ENCODE results near the gene CASKIN1. TPM values are rescaled to one million over a fixed set of nuclear protein-coding genes. Genes with fewer than 3 reads are reported as not detected.

Gene CASKIN1
- polyA plus RNA-seq, 1 donor (not counting 4 experiments of a cell fraction or from before 2014, with no cell fraction given), result 0.04 TPM

- Histone ChIP-seq H4K20me1 (ENCODE audit: control insufficient read depth, extremely low read depth, insufficient read depth, low read length) (peaks cover 14% of the 10 kb centered on the region), H3K79me2 (ENCODE audit: control insufficient read depth, insufficient read depth, low read length) (no peaks in the 10 kb centered on the region), H3K4me2 (ENCODE audit: control insufficient read depth, extremely low read depth, insufficient read depth, low read depth, low read length) (no peak overlapping the region), H3K4me3 (ENCODE audit: control insufficient read depth in 2 of 3, extremely low read depth in 1 of 3, insufficient read depth in 2 of 3, low read depth in 1 of 3, low read length in 3 of 3) (no peak overlapping the region), H3K9ac (ENCODE audit: control insufficient read depth, extremely low read depth, insufficient read depth, low read length) (no peak overlapping the region), H3K27me3 (ENCODE audit: control insufficient read depth, extremely low read depth, insufficient read depth, low read length) (no peaks in the 10 kb centered on the region), H3K9me3 (ENCODE audit: control insufficient read depth, low read depth, low read length) (no peaks in the 10 kb centered on the region), H3K36me3 (ENCODE audit: control insufficient read depth in 2 of 2, extremely low read depth in 1 of 2, insufficient read depth in 2 of 2, low read length in 2 of 2) (no peaks in the 10 kb centered on the region), H3K9me1 (ENCODE audit: control insufficient read depth, extremely low read depth, insufficient read depth, low read length) (no peaks in the 10 kb centered on the region), H3K4me1 (ENCODE audit: control insufficient read depth, extremely low read depth, insufficient read depth, low read length) (peaks cover 20% of the 10 kb centered on the region), H2AFZ (ENCODE audit: control insufficient read depth, low read length) (no peak overlapping the region), H3K27ac (ENCODE audit: control insufficient read depth, insufficient read depth, low read length) (no peak overlapping the region)
- TF ChIP-seq CTCF (optimal IDR thresholded peaks at IDR 0.05 in 1 of 3, IDR thresholded peaks at IDR 0.05 in 1 of 3, conservative IDR thresholded peaks at IDR 0.05 in 1 of 3; ENCODE audit: extremely low read depth in 1 of 3, insufficient read depth in 2 of 3, low read length in 3 of 3), result no peak
- TF ChIP-seq EZH2 (IDR thresholded peaks at IDR 0.05; ENCODE audit: low read length), result no peak
- FAIRE-seq (no peak), DNase-seq (ENCODE audit: low read depth, low spot score) (no peak)
- dilution Hi-C loops (cut with MboI; ENCODE audit: extremely low pct_ligation_motif_present, low sequenced_read_pairs), result no loop called here
Observed at GRCh38 chr16:2145843-2146242, 50.6 kb downstream of the CASKIN1 start.

GRCh38 chr16:2143878-2144485 is 52.4 kb downstream of the CASKIN1 start:
- no peaks in the 10 kb centered on the region for H3K36me3 ChIP-seq (ENCODE audit: control insufficient read depth in 2 of 2, extremely low read depth in 1 of 2, insufficient read depth in 2 of 2, low read length in 2 of 2)
- H4K20me1 ChIP-seq (ENCODE audit: control insufficient read depth, extremely low read depth, insufficient read depth, low read length), result no peaks in the 10 kb centered on the region
- dilution Hi-C loops (cut with MboI; ENCODE audit: extremely low pct_ligation_motif_present, low sequenced_read_pairs), result no loop called here
- H2AFZ ChIP-seq (ENCODE audit: control insufficient read depth, low read length), result no peak overlapping the region
- TF ChIP-seq CTCF (optimal IDR thresholded peaks at IDR 0.05 in 1 of 3, IDR thresholded peaks at IDR 0.05 in 1 of 3, conservative IDR thresholded peaks at IDR 0.05 in 1 of 3; ENCODE audit: extremely low read depth in 1 of 3, insufficient read depth in 2 of 3, low read length in 3 of 3) (no peak), EZH2 (IDR thresholded peaks at IDR 0.05; ENCODE audit: low read length) (no peak)
- FAIRE-seq (no peak), DNase-seq (ENCODE audit: low read depth, low spot score) (no peak)
- H3K79me2 ChIP-seq (ENCODE audit: control insufficient read depth, insufficient read depth, low read length), result no peaks in the 10 kb centered on the region
- no peak overlapping the region for H3K9ac ChIP-seq (ENCODE audit: control insufficient read depth, extremely low read depth, insufficient read depth, low read length)
- H3K4me3 ChIP-seq (ENCODE audit: control insufficient read depth in 2 of 3, extremely low read depth in 1 of 3, insufficient read depth in 2 of 3, low read depth in 1 of 3, low read length in 3 of 3), result no peak overlapping the region
- H3K4me1 ChIP-seq (ENCODE audit: control insufficient read depth, extremely low read depth, insufficient read depth, low read length), result peaks cover 5% of the 10 kb centered on the region
- no peaks in the 10 kb centered on the region for H3K9me1 ChIP-seq (ENCODE audit: control insufficient read depth, extremely low read depth, insufficient read depth, low read length)
- no peak overlapping the region for H3K4me2 ChIP-seq (ENCODE audit: control insufficient read depth, extremely low read depth, insufficient read depth, low read depth, low read length)
- H3K27me3 ChIP-seq (ENCODE audit: control insufficient read depth, extremely low read depth, insufficient read depth, low read length), result no peaks in the 10 kb centered on the region
- H3K9me3 ChIP-seq (ENCODE audit: control insufficient read depth, low read depth, low read length), result no peaks in the 10 kb centered on the region
- no peak overlapping the region for H3K27ac ChIP-seq (ENCODE audit: control insufficient read depth, insufficient read depth, low read length)

Data from keratinocyte (primary cell).